Hematopoietic multipotent progenitor cell treated with erythropoietin and hydrocortisone succinate and interleukin-3 and kit ligand, for 15 days (in vitro differentiated cells): ENCODE measurements around the gene COX6A2.
A peak's percentile ranks its signal among the peaks of the same experiment; 100 is the strongest.
"Not testable (repeated sequence)": the region's sequence is repeated elsewhere in the genome, so short reads cannot be mapped to it uniquely, and the experiment has no call there.

Source experiments
- DNase-seq: peaks from one replicate; pipeline ENCODE4 v3.0.0-alpha.2; 2015; ENCODE audit warnings: low spot score

The COX6A2 gene

DNA sequence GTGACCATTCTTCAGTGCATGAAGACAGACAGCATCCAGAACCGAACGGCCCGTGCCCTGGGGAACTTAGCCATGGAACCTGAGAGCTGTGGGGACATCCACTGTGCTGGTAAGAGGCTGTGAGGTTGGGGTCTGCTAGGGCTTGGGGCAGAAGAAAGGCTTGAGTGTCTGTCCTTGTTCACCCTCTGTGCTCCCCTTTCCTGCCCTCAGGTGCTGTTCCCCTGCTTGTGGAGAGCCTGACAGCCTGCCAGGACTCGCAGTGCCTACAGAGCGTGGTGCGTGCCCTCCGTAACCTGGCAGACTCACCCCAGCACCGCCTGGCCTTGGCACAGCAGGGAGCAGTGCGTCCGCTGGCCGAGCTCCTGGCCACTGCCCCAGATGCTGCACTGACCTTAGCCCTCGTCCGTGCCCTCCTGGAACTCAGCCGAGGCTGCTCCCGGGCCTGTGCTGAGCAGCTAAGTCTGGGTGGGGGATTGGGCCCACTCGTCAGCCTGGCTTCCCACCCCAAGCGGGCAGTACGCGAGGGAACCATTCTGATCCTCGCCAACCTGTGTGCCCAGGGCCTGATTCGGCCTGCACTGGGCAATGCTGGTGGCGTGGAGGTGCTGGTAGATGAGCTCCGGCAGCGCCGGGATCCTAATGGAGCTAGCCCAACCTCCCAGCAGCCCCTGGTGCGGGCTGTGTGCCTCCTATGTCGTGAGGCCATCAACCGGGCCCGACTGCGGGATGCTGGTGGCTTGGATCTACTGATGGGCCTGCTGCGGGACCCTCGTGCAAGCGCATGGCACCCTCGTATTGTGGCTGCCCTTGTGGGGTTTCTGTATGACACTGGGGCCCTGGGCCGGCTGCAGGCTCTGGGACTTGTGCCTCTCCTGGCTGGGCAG is 34.0 kb upstream of the COX6A2 start:
- no peak for DNase-seq

DNA sequence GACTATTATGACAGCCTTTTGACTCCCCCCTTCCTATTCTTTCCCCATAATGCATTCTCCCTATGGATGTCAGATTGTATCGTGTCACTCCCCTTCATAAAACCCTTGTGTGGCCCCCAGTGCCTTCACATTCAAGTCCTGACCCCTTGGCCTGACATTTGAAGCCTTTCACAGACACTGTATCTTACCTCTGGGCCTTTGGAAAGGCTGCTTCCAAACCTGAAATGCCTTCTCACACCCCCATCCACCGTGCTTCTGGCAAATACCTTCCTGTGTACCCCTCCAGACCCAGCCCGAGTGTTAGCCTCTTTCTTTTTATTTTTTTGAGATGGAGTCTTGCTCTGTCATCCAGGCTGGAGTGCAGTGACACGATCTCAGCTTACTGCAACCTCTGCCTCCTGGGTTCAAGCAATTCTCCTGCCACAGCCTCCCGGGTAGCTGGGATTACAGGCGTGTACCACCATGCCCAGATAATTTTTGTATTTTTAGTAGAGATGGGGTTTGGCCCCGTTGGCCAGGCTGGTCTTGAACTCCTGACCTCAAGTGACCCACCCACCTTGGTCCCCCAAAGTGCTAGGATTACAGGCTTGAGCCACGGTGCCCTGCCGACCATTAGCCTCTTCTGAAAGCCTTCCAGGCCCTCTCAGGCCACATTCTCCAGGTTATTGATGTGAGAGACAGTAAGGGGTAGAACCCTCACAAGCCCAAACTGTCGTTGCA is 33.2 kb upstream of the COX6A2 start:
- no peak for DNase-seq

DNA sequence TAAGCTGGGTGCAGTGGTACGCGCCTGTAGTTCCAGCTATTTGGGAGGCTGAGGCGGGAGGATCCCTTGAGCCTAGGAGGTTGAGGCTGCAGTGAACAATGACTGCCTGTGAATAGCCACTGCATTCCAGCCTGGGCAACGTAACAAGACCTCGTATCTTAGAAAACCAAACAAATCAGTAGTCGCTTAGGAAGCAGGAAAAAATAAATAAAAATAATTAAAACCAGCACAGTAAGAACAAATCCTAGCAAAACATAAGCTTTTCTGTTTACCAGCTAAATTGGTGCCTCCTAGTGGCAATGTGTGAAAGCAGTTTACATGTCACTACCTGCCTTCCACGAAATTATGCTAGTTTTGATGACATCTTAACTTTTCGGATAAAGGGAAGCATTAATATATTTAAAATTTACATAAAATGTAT is 32.4 kb upstream of the COX6A2 start:
- DNase-seq = peak; percentile 73

DNA sequence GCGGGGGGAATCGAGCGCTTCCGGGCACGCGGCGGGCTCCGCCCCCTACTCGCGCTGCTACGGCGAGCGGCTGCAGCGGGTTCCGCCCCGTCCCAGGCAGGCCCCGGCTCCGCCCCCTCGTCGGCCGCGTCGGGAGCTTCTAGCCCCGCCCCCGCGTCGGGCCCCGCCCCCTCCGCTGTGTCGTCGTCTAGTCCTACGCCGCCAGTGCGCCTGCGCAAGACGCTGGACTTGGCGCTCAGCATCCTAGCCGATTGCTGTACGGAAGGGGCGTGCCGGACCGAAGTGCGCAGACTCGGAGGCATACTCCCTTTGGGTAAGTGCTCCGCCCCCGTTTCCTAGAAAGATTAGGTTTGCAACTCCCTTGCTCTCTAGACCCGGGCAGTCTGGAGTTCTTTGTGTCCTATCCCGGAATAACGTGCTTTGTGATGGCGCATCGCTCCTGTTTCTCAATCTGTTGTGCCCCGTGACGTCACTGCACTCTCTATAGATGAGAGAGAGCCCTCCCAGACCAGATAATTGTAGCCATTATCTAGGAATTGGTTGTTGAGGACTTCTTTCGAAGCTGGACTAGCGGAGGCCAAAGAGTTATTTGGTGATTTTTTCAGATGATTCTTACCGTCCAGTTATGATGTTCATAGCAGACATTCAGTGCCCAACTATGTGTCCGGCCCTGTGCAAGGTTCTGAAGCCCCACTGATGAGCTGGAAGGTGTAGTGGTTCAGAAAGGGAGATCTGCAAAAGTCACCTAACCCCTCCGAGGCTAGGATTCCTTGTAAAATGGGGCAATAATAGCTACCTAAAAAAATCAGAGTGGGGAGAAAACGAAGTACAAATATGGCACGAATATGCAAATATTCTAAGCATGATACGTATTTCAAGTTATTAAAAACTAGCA is 31.8 kb upstream of the COX6A2 start:
- DNase-seq = peak; percentile 100

DNA sequence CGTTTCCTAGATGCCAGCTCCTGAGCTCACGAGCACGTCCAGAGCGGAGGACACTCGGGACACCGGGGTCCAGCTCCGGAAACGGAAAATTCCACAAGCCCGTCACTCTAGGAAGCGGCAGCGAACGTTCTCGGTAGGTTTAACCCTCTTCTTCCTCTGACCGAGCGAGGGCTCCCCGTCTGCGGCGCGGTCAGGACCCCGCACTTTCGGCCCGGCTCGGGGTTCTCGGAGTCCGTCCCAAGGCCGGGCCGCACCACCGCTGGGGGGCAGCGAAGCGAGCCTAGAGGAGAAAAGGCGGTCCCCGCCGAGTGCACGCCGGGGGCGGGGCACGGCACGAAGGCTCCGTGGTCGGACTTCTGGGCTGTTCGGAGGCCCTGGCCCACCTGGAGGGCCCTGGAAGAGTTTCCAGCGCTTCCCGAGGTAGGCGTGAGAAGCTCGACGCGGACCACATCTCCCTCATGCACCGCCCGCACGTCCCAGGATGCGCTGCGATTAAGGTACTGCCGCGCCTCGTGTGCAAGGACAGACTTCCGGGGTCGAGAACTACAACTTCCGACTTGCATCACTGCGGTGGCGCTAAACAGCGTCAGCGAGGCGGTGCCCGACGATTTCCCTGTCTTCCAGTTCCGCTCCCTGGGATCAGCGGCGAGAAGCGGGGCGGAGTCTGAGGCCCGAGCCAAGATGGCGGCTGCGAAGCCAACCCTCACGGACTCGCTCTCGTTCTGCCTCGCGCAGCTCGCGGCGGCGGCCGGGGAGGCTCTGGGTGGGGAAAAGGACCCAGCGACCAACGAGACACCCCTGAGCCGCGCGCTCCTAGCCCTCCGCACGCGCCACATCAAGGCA is 30.9 kb upstream of the COX6A2 start, which contains the start of gene ARMC5:
Gene ARMC5, plus strand, starts transcription at position 658 of the 843 bp plus-strand sequence. Its CDS starts 24 bp downstream, at position 682.
- DNase-seq = peak; percentile 97

DNA sequence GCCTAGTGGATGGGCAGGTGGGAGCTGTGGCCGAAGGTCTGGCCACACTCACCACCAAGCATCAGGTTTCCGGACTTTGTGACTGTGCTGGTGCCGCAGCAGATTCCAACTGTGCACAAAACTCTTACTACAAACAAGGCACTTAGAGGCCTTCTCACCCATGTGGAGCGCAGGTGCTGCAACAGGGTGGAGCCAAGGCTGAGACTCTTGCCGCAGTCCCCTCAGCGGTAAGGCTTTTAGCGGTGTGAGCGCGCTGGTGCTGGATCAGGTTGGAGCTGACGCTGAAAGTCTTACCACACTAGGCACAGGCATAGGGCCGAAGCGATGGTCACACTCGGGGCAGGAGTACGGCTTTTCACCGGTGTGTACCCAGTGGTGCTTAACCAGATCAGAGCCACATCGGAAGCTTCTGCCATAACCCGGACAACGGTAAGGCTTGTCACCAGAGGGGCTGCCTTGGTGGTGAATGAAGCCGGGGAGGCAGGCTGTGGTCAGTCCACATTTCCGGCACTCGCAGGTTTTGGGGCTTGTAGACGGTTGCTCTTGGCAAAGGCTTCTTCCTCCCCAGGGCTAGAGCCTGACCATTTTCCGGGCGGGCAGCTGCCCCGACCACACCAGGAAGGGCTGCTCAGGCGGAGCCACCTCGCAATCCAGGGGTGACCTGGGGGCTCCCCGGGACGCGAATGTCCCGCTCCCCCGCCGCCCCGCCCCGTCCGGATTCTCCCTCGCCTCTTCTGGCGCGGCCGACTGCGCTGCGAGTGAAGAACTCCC is 30.1 kb upstream of the COX6A2 start:
- peak; percentile 58 for DNase-seq

DNA sequence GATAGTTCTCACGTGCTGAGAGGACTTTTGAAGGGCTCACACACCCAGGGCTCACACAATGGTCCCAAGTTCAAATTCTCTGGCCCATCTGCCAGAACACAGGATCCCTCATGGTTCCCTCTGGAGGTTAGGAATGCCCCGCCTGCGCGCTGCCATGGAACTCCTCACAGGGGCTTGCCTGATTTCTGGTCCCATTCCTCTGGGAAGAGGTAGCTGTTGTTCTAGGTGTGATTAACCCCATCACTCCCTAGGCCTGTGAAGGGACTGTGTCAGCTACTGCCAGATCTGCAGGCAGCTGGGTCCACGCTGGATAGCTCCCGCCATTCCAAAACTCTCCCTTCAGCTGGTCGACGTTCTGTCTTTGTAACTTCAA is 28.8 kb upstream of the COX6A2 start:
- DNase-seq = no peak

DNA sequence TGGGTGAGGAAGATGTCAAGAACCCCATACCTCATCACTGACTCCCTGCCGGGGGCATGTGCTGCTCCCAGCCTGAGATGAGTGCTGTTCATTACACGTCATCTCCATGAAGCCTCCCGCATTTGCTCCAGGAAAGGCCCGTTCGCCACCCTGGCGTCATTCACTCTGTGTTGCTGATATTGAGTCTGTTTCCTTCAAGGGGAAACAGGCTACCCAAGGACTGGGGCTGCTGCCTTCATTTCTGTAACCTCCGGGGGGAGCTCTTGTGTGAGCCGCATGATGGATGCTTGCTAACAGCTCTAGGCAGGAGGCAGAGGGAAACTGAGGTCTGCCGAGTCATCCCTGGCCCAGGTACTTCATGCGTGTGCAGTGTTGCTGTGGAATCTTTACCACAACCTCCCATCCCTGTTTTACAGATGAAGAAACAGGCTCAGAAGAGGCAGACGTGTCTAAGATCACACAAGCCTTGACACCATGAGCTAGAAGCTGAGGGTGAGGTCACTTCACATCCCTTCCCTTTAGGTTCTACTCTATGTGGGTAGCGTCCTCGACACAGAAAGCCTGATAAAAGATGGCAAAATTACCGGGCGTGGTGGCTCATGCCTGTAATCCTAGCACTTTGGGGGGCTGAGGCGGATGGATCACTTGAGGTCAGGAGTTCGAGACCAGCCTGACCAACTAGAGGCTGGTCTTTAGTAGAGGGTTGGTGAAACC is 27.6 kb upstream of the COX6A2 start:
- DNase-seq = peak; percentile 43

DNA sequence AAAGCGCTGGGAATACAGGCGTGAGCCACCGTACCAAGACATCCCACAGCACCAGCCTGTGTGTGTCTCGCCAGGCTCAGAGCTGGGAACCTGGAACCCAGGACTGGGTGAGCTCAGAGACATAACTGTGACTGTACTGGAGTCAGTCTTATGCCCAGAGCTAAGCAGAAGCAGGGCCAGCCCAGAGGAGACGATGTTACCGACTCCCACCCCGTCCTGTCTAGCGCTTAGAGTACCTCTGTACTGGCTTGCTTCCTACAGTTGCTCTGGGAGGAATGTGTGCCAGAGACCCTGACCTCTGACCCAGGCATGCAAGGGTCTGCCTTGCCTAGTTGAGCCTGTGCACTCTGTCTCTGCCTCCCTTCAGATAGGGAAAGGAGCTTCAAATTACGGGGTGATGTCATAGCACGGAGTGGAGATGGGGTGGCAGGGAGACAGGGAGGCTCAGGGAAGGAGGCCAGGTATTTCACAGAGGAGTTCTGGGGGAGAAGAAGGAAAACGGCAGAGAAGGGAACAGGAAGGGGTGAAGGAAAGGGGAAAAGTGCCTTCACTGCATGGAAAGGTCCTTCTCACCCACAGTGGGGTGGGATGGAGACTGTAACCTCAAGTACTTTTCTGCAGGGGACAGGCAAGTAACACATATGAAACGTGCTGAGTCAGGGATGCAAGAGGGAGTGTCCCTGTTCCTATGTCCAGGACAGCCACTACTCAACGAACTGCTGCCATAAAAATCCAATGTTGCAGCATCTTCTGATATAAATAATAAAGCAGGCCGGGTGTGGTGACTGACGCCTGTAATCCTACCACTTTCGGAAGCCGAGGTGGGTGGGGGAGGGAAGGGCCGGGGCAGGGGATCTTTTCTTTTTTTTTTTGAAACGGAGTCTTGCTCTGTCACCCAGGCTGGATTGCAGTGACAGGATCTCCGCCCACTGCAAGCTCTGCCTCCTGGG is 25.4 kb upstream of the COX6A2 start:
- peak; percentile 78 for DNase-seq

DNA sequence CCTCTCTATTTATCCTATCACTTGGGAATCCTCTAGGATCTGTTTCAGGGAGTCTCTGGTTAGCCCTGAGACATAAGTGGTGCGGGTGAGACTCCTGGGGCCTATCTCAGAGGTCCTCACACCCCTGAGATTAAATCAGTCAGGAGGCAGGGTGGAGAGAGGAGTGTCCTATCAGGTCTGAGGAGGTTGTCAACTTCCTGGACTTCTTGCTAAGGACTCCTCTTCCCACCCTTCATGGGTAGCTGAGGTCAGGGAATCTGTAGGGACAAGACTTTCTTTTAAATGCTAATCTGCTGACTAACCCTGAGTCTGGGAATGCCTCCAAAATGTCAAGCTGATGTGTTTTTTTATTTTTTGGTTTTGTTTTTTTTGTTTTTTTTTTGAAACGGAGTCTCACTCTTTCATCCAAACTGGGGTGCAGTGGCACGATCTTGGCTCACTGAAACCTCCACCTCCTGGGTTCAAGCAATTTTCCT is 24.5 kb upstream of the COX6A2 start:
- DNase-seq = peak; percentile 26

DNA sequence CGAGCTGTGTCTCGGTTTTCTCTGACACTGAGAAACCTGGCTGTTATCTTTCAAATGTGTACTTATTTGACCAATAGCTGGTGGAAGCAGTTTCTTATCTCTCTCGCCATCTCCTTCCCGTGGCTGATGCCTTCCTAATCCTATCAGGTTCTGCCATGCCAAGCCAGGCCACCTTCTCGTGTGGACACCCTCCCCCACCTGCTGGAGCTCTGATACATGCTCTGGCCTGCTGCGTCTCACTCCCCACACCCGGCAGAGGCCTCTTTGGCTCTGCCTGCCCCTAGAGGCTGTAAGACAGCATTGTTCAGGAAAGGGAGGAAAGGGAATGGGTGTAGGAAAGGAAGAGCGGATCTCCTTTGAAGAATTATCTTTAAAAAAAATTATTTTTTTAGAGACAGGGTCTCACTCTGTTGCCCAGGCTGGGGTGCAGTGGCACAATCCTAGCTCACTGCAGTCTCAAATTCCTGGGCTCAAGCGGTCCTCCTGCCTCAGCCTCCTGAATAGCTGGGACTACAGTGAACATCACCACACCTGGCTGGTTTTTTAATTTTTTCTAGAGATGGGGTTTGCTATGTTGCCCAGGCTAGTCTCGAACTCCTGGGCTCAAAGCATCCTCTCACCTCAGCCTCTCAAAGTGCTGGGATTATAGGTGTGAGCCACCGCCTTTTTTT is 23.7 kb upstream of the COX6A2 start:
- peak; percentile 33 for DNase-seq

DNA sequence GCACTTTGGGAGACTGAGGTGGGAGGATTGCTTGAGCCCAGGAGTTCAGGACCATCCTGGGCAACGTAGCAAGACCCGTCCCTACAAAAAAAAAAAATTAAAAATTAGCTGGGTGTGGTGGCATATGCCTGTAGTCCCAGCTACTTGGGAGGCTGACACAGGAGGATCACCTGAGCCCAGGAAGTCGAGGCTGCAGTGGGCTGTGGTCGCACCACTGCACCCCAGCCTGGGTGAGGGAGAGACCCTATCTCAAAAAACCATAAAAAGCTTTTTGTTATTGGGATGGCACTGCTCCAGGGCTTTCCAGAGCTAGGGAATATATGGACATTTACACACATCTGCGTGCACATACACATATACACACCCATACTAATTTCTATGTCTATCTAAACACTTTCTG is 23.0 kb upstream of the COX6A2 start:
- no peak for DNase-seq

DNA sequence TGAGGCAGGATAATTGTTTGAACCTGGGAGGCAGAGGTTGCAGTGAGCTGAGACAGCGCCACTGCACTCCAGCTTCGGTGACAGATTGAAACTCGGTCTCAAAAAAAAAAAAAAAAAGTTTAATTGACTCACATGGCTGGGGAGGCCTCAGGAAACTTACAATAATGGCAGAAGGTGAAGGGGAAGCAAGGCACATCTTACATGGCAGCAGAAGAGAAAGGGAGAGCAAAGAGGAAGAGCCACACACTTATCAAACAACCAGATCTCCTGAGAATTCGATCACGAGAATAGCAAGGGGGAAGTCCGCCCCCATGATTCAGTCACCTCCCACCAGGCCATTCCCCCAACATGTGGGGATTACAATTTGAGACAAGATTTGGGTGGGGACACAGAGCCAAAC is 17.8 kb upstream of the COX6A2 start:
- not testable (repeated sequence) for DNase-seq

DNA sequence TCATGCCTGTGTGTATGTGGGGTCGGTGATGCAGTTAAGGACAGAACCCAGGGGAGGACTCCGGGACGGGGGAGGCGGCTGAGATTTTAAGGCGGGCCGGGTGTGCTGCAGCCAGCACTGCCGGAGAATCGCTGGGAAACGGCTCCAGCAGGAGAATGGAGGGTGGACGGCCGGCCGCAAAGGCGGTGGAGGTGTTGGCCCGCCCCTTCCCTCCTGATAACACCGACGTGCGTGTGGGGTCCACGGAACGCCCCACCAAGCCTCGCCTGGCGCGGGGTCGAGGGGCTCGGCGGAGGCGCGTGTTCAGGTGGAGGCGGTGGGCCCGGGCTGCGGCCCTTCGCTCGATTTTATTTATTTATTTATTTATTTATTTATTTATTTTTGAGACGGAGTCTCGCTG is 13.8 kb upstream of the COX6A2 start:
- no peak for DNase-seq

DNA sequence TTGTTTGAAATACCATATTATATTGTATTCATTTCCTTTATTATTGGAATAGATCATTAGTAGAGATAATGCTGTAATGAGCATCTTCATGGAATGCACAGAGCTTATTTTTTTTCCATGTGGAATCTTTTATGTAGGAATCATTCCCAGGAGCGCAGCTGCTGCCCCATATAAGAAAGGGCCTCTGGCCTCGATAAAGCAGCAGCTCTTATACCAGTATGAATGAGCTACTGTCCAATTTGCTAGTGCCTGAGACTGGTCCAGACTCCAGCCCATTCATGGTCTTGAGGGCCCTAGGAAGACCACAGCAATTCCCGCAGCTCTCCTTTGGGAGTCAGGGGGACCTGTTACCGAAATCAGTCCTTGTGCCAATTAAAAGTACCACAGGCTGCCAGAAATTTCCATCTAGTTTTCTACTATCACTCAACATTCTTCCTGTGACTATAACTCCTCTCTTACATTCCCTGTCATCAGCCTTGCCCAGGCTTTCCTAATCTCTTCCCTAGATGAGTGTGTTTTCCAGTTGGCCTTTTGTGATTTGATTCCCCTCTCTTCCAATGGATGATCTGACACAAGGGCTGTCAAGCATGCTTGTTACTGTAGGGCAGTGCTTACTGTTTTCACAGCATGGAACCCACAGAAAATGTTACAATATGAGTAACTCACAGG is 12.5 kb upstream of the COX6A2 start:
- DNase-seq = no peak

DNA sequence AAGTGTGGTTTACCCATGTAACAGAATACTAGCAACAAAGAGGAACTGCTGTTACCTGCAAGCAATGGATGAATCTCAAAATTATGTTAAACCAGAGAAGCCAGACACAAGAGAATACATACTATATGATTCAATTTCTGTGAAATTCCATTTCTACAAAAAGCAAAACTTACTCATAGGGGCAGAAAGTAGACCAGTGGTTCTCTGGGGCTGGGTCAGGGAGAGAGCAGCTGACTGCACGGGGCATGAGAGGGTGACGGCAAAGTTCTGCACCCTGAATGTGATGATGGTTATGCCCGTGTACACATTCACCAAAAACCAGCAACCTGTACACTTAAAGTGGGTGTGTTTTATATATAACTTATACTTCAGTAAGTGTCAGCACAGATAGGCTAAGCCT is 11.4 kb upstream of the COX6A2 start:
- DNase-seq = no peak

DNA sequence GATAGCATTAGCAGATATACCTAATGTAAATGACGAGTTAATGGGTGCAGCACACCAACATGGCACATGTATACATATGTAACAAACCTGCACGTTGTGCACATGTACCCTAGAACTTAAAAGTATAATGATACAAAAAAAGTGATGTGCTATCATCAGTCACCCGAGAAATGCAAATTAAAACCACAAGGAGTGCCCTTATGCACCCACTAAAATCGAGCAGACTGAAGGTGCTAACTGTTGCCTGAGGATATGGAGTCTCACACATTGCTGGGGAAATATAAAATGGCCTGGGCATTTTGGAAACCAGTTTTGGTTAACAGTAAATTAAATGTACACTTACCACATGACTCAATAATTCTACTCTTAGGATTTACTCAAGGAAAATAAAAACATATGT is 10.9 kb upstream of the COX6A2 start:
- DNase-seq = not testable (repeated sequence)
